Hepatocyte (in vitro differentiated cells): ENCODE results near the gene ZNF205. TPM values are rescaled to one million over a fixed set of nuclear protein-coding genes. Genes with fewer than 3 reads are reported as not detected.

Experiments used
- DNase-seq: peaks from one replicate; pipeline ENCODE4 v3.0.0-alpha.2; 2016; ENCODE audit warnings: low spot score
- H2AFZ ChIP-seq: fragments of 200-600 bp; sonication (generic); 2 replicates; pipeline ENCODE4 v1.6.0; 2016; ENCODE audit warnings: antibody characterized with exemption, mild to moderate bottlenecking
- H3K27ac ChIP-seq: fragments of 200-600 bp; sonication (generic); 2 replicates; pipeline ENCODE4 v1.5.1; 2016; ENCODE audit warnings: mild to moderate bottlenecking
- H3K27me3 ChIP-seq: fragments of 200-600 bp; sonication (generic); 2 replicates; pipeline ENCODE4 v1.6.1; 2016
- H3K36me3 ChIP-seq: fragments of 200-600 bp; sonication (generic); replicated peaks from 2 replicates; pipeline ENCODE4 v1.5.1; 2016; ENCODE audit warnings: low read depth; ENCODE audit not compliant: insufficient read depth
- H3K4me1 ChIP-seq: fragments of 200-600 bp; sonication (generic); 2 replicates; pipeline ENCODE4 v1.5.1; 2016; ENCODE audit warnings: mild to moderate bottlenecking, moderate library complexity; ENCODE audit not compliant: insufficient read depth
- H3K4me2 ChIP-seq: fragments of 200-600 bp; sonication (generic); 2 replicates; pipeline ENCODE4 v1.6.0; 2016
- H3K4me3 ChIP-seq: fragments of 200-600 bp; sonication (generic); 2 replicates; pipeline ENCODE4 v1.5.1; 2016; ENCODE audit warnings: mild to moderate bottlenecking
- H3K79me2 ChIP-seq: fragments of 200-600 bp; sonication (generic); 2 replicates; pipeline ENCODE4 v1.6.0; 2017; ENCODE audit warnings: mild to moderate bottlenecking
- H3K9me2 ChIP-seq: fragments of 200-600 bp; sonication (generic); replicated peaks from 2 replicates; pipeline ENCODE4 v1.6.0; 2017; ENCODE audit warnings: mild to moderate bottlenecking; ENCODE audit not compliant: insufficient read depth
- H3K9me3 ChIP-seq: fragments of 200-600 bp; sonication (generic); 2 replicates; pipeline ENCODE4 v1.5.1; 2016; ENCODE audit warnings: low read depth, mild to moderate bottlenecking
- H4K20me1 ChIP-seq: fragments of 200-600 bp; sonication (generic); 2 replicates; pipeline ENCODE4 v1.6.0; 2016; ENCODE audit warnings: mild to moderate bottlenecking; ENCODE audit not compliant: insufficient read depth, poor library complexity, severe bottlenecking
- EZH2 ChIP-seq: fragments of 200-600 bp; sonication (generic); IDR thresholded peaks from 2 replicates; pipeline ENCODE4 v1.6.1; 2016; ENCODE audit warnings: antibody characterized with exemption, mild to moderate bottlenecking, borderline replicate concordance
- EZH2phosphoT487 ChIP-seq: fragments of 200-600 bp; sonication (generic); IDR thresholded peaks from one replicate; pipeline ENCODE4 v1.6.1; 2018; ENCODE audit warnings: antibody characterized with exemption, mild to moderate bottlenecking, low read depth, moderate library complexity; ENCODE audit not compliant: unreplicated experiment, severe bottlenecking
- WGBS: methylation state at CpG from one replicate; pipeline ENCODE4 v1.1.6; 2016; ENCODE audit warnings: low lambda C conversion rate; ENCODE audit errors: missing lambda C conversion rate; 5-methylcytosine and 5-hydroxymethylcytosine counted together
- polyA plus RNA-seq: library from polyadenylated mRNA; unstranded; fragments of >200 nt; fragmentation: Nextera tagmentation; extraction: Ambion mirVana; gene quantifications from 2 replicates; pipeline ENCODE4 v1.2.1, GENCODE V29; 2016
- total RNA-seq: library from RNA; depleted of rRNA; stranded (reverse); fragments of >200 nt; gene quantifications from 2 replicates; pipeline ENCODE4 v1.2.3, GENCODE V29; 2014
- TF ChIP-seq, protein P1 (sequence below): fragments of 200-600 bp; sonication (generic); IDR thresholded peaks from 2 replicates; pipeline ENCODE4 v1.5.1; 2016; ENCODE audit warnings: antibody characterized with exemption, mild to moderate bottlenecking; ENCODE audit not compliant: poor library complexity

ZNF205 gene
- total and polyA plus RNA-seq, 2 experiments from 2014 or later, result 12.3 to 12.6 TPM

- no peaks in the 10 kb centered on the region for H3K36me3 ChIP-seq
These were observed 7.5 kb downstream of the ZNF205 start for GRCh38 chr16:3119701-3120408.

DNA sequence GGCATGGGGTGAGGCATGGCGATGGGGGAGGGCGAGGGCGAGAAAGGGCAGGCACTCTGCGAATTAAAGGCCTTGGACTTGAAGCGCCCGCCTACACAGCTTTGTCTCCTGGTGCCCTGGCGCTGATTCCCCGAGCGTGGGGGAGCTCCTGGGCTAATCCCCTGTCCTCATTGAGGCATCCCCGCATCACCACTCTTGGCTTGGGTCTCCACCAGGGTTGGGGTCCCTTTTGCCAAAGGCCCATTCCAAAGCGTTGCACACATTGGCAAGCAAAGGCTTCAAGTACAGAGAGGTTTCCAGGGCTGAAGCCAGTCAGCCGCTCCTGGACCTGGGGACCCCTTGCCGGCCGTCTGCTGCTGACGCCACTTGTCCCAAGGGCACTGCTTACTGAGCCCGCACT lies 8.0 kb downstream of the ZNF205 start:
- DNase-seq, result no peak
- H3K9me2 ChIP-seq, result no peaks in the 10 kb centered on the region
- no peaks in the 10 kb centered on the region for H4K20me1 ChIP-seq
- no peak overlapping the region for H3K4me2 ChIP-seq
- no peak overlapping the region for H3K4me3 ChIP-seq
- no peaks in the 10 kb centered on the region for H3K9me3 ChIP-seq
- H3K27ac ChIP-seq, result no peak overlapping the region
- H3K4me1 ChIP-seq, result peaks cover 4% of the 10 kb centered on the region
- no peaks in the 10 kb centered on the region for H3K36me3 ChIP-seq
- no peaks in the 10 kb centered on the region for H3K27me3 ChIP-seq
- TF ChIP-seq EZH2phosphoT487, result no peak
- TF ChIP-seq, protein P1, sequence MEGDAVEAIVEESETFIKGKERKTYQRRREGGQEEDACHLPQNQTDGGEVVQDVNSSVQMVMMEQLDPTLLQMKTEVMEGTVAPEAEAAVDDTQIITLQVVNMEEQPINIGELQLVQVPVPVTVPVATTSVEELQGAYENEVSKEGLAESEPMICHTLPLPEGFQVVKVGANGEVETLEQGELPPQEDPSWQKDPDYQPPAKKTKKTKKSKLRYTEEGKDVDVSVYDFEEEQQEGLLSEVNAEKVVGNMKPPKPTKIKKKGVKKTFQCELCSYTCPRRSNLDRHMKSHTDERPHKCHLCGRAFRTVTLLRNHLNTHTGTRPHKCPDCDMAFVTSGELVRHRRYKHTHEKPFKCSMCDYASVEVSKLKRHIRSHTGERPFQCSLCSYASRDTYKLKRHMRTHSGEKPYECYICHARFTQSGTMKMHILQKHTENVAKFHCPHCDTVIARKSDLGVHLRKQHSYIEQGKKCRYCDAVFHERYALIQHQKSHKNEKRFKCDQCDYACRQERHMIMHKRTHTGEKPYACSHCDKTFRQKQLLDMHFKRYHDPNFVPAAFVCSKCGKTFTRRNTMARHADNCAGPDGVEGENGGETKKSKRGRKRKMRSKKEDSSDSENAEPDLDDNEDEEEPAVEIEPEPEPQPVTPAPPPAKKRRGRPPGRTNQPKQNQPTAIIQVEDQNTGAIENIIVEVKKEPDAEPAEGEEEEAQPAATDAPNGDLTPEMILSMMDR, result no peak
- no peak for TF ChIP-seq EZH2
- no peak overlapping the region for H2AFZ ChIP-seq
- 97% methylated on average over 11 of the region's 16 CpGs for WGBS
- H3K79me2 ChIP-seq, result peaks cover 3% of the 10 kb centered on the region

More at GRCh38 chr16:3119701-3120408, 7.5 kb downstream of the ZNF205 start:
- Histone ChIP-seq H3K4me2 (no peak overlapping the region), H2AFZ (no peak overlapping the region), H3K9me3 (no peaks in the 10 kb centered on the region), H3K9me2 (no peaks in the 10 kb centered on the region), H4K20me1 (no peaks in the 10 kb centered on the region), H3K27ac (no peak overlapping the region), H3K79me2 (no peaks in the 10 kb centered on the region), H3K4me3 (no peak overlapping the region), H3K4me1 (peaks cover 4% of the 10 kb centered on the region), H3K27me3 (no peaks in the 10 kb centered on the region)
- WGBS, result 97% methylated on average over 56 of the region's 57 CpGs
- TF ChIP-seq EZH2phosphoT487 (no peak), EZH2 (no peak)
- TF ChIP-seq, protein P1, result no peak
- no peak for DNase-seq

GRCh38 chr16:3121851-3122467 lies 9.6 kb downstream of the ZNF205 start:
- 92% methylated on average over 6 of the region's 7 CpGs for WGBS
- DNase-seq, result no peak
- H3K9me2 ChIP-seq, result no peaks in the 10 kb centered on the region

More at GRCh38 chr16:3121851-3122467, 9.6 kb downstream of the ZNF205 start:
- Histone ChIP-seq H3K9me3 (no peaks in the 10 kb centered on the region), H3K4me1 (peaks cover 4% of the 10 kb centered on the region), H4K20me1 (no peaks in the 10 kb centered on the region), H3K4me3 (no peak overlapping the region), H3K4me2 (no peak overlapping the region), H2AFZ (no peak overlapping the region), H3K36me3 (no peaks in the 10 kb centered on the region), H3K79me2 (peaks cover 3% of the 10 kb centered on the region), H3K27ac (no peak overlapping the region), H3K27me3 (no peaks in the 10 kb centered on the region)
- TF ChIP-seq, protein P1, result no peak
- no peak for TF ChIP-seq EZH2phosphoT487
